Keratinocyte (primary cell): ENCODE results near the gene MICALL2. TPM values are rescaled to one million over a fixed set of nuclear protein-coding genes. Genes with fewer than 3 reads are reported as not detected.

Source experiments
- DNase-seq: peaks from one replicate; pipeline ENCODE4 v3.0.0-alpha.2; 2011; ENCODE audit warnings: low read depth, missing footprints, low spot score
- FAIRE-seq: peaks from 2 replicates; lab custom pipeline; 2011; peaks lifted over from hg19 to GRCh38; lab: Jason Lieb, UNC
- H2AFZ ChIP-seq: 2 replicates; pipeline ENCODE4 v1.6.0; 2012; ENCODE audit warnings: low read length, control low read depth, inconsistent platforms; ENCODE audit not compliant: control insufficient read depth
- H3K27ac ChIP-seq: 2 replicates; pipeline ENCODE4 v1.5.1; 2011; ENCODE audit warnings: low read length; ENCODE audit not compliant: control insufficient read depth, insufficient read depth
- H3K27me3 ChIP-seq: 3 replicates; pipeline ENCODE4 v1.6.0; 2011; ENCODE audit warnings: low read length; ENCODE audit not compliant: control insufficient read depth, insufficient read depth; ENCODE audit errors: extremely low read depth
- H3K36me3 ChIP-seq, 2 experiments: 2 replicates in 1 of 2; 3 replicates in 1 of 2; pipeline ENCODE4 v1.5.1; 2011; ENCODE audit warnings: low read length in 2 of 2, mild to moderate bottlenecking in 1 of 2; ENCODE audit not compliant: control insufficient read depth in 2 of 2, insufficient read depth in 2 of 2; ENCODE audit errors: extremely low read depth in 1 of 2
- H3K4me1 ChIP-seq: 3 replicates; pipeline ENCODE4 v1.5.1; 2011; ENCODE audit warnings: low read length; ENCODE audit not compliant: control insufficient read depth, insufficient read depth; ENCODE audit errors: extremely low read depth
- H3K4me2 ChIP-seq: 3 replicates; pipeline ENCODE4 v1.6.0; 2011; ENCODE audit warnings: low read depth, low read length; ENCODE audit not compliant: control insufficient read depth, insufficient read depth; ENCODE audit errors: extremely low read depth
- H3K4me3 ChIP-seq, 3 experiments: fragments of 200-600 bp in 1 of 3; sonication (generic) in 1 of 3; 2 replicates in 2 of 3; 3 replicates in 1 of 3; pipeline ENCODE4 v1.5.1; 2011 to 2016; ENCODE audit warnings: low read length in 3 of 3, mild to moderate bottlenecking in 3 of 3, control low read depth in 2 of 3, inconsistent platforms in 1 of 3, low read depth in 1 of 3, mixed read lengths in 1 of 3, mixed run types in 1 of 3, moderate library complexity in 1 of 3; ENCODE audit not compliant: control insufficient read depth in 2 of 3, insufficient read depth in 2 of 3; ENCODE audit errors: extremely low read depth in 1 of 3
- H3K79me2 ChIP-seq: 2 replicates; pipeline ENCODE4 v1.6.0; 2012; ENCODE audit warnings: low read length; ENCODE audit not compliant: control insufficient read depth, insufficient read depth
- H3K9ac ChIP-seq: 3 replicates; pipeline ENCODE4 v1.6.0; 2011; ENCODE audit warnings: low read length; ENCODE audit not compliant: control insufficient read depth, insufficient read depth; ENCODE audit errors: extremely low read depth
- H3K9me1 ChIP-seq: 3 replicates; pipeline ENCODE4 v1.6.0; 2011; ENCODE audit warnings: low read length; ENCODE audit not compliant: control insufficient read depth, insufficient read depth; ENCODE audit errors: extremely low read depth
- H3K9me3 ChIP-seq: 2 replicates; pipeline ENCODE4 v1.5.1; 2012; ENCODE audit warnings: low read depth, low read length; ENCODE audit not compliant: control insufficient read depth
- H4K20me1 ChIP-seq: 3 replicates; pipeline ENCODE4 v1.6.0; 2011; ENCODE audit warnings: low read length; ENCODE audit not compliant: control insufficient read depth, insufficient read depth; ENCODE audit errors: extremely low read depth
- CTCF ChIP-seq, 3 experiments: IDR thresholded peaks in 1 of 3; conservative IDR thresholded peaks in 1 of 3; optimal IDR thresholded peaks in 1 of 3; 2 replicates in 2 of 3; 3 replicates in 1 of 3; pipeline versions ENCODE3 to v1.5.1; 2011; ENCODE audit warnings: low read length in 3 of 3, mild to moderate bottlenecking in 3 of 3, moderate library complexity in 2 of 3, control low read depth in 1 of 3, inconsistent platforms in 1 of 3; ENCODE audit not compliant: insufficient read depth in 2 of 3; ENCODE audit errors: extremely low read depth in 1 of 3
- EZH2 ChIP-seq: IDR thresholded peaks from one replicate; pipeline ENCODE4 v1.6.1; 2012; ENCODE audit warnings: inconsistent platforms, mild to moderate bottlenecking, low read length, moderate library complexity
- dilution Hi-C: fragments of 300-500 bp; cut with MboI; formaldehyde crosslinking; loops from one replicate; pipeline ENCODE4 v1.7.0; 2020; ENCODE audit warnings: low sequenced_read_pairs; ENCODE audit not compliant: extremely low pct_ligation_motif_present
- polyA plus RNA-seq, 5 experiments: library from polyadenylated mRNA; depleted of rRNA in 3 of 5; stranded (reverse) in 3 of 5; stranded (forward) in 1 of 5; unstranded in 1 of 5; fragments of >200 nt; gene quantifications; 1 replicate in 1 of 5; 2 replicates in 3 of 5; 3 replicates in 1 of 5; pipeline versions ENCODE4 v1.2.1 to v1.2.3, GENCODE V29; 2011 to 2012; ENCODE audit warnings: missing spikeins in 2 of 5, low read depth in 1 of 5, low replicate concordance in 1 of 5

Gene MICALL2
- polyA plus RNA-seq, 1 donor (not counting 4 experiments of a cell fraction or from before 2014, with no cell fraction given) = 10.4 TPM

- Histone ChIP-seq H3K9me1 (no peaks in the 10 kb centered on the region), H4K20me1 (no peaks in the 10 kb centered on the region), H3K27ac (no peak overlapping the region), H2AFZ (no peak overlapping the region), H3K4me2 (no peak overlapping the region), H3K4me1 (peaks cover 12% of the 10 kb centered on the region), H3K27me3 (no peaks in the 10 kb centered on the region), H3K9ac (no peak overlapping the region), H3K4me3 (no peak overlapping the region), H3K36me3 (peaks cover 0 to 5% of the 10 kb centered on the region in 2 experiments), H3K9me3 (no peaks in the 10 kb centered on the region), H3K79me2 (peaks cover 29% of the 10 kb centered on the region)
- DNase-seq (no peak), FAIRE-seq (no peak)
- no peak for TF ChIP-seq CTCF (optimal IDR thresholded peaks at IDR 0.05 in 1 of 3, IDR thresholded peaks at IDR 0.05 in 1 of 3, conservative IDR thresholded peaks at IDR 0.05 in 1 of 3; ENCODE audit: extremely low read depth in 1 of 3, insufficient read depth in 2 of 3, low read length in 3 of 3)
- no peak for TF ChIP-seq EZH2
- dilution Hi-C loops = no loop called here
Observed at GRCh38 chr7:1449501-1449900, 9.8 kb downstream of the MICALL2 start.

- H3K9ac ChIP-seq = no peak overlapping the region
- H3K36me3 ChIP-seq = peaks cover 0 to 5% of the 10 kb centered on the region in 2 experiments
- H3K4me1 ChIP-seq = peaks cover 12% of the 10 kb centered on the region
- no peaks in the 10 kb centered on the region for H3K9me3 ChIP-seq
- no peak overlapping the region for H2AFZ ChIP-seq
- DNase-seq (no peak), FAIRE-seq (no peak)
- dilution Hi-C loops = no loop called here
- H3K9me1 ChIP-seq = no peaks in the 10 kb centered on the region
- no peaks in the 10 kb centered on the region for H4K20me1 ChIP-seq
- no peaks in the 10 kb centered on the region for H3K27me3 ChIP-seq
- H3K79me2 ChIP-seq = peaks cover 24% of the 10 kb centered on the region
- no peak overlapping the region for H3K4me3 ChIP-seq
- TF ChIP-seq EZH2 (no peak), CTCF (optimal IDR thresholded peaks at IDR 0.05 in 1 of 3, IDR thresholded peaks at IDR 0.05 in 1 of 3, conservative IDR thresholded peaks at IDR 0.05 in 1 of 3; ENCODE audit: extremely low read depth in 1 of 3, insufficient read depth in 2 of 3, low read length in 3 of 3) (no peak)
- H3K27ac ChIP-seq = no peak overlapping the region
- no peak overlapping the region for H3K4me2 ChIP-seq
Observed at GRCh38 chr7:1448958-1449357, 10.3 kb downstream of the MICALL2 start.
